Measurements from ENCODE around the gene PTEN.

DNA sequence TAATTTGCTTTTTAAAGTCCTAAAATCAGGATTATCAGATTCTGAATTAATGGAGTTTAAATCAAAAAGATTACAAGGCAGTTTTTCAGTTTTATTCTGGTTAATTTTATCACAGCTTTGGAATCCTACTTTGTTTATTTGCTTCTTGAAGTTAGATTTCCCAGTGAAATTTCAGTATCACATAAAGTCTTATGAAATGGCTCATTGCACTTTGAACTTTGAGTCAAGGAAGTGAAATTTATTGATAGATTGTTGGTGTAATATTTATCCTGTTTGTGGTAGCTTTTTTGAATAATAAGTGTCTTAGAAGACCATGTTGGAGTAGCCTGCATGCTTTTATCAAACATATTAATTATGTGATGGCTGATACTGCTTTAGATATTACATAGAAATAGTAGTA lies 92.6 kb downstream of the PTEN start:
- TF ChIP-seq, protein P1, sequence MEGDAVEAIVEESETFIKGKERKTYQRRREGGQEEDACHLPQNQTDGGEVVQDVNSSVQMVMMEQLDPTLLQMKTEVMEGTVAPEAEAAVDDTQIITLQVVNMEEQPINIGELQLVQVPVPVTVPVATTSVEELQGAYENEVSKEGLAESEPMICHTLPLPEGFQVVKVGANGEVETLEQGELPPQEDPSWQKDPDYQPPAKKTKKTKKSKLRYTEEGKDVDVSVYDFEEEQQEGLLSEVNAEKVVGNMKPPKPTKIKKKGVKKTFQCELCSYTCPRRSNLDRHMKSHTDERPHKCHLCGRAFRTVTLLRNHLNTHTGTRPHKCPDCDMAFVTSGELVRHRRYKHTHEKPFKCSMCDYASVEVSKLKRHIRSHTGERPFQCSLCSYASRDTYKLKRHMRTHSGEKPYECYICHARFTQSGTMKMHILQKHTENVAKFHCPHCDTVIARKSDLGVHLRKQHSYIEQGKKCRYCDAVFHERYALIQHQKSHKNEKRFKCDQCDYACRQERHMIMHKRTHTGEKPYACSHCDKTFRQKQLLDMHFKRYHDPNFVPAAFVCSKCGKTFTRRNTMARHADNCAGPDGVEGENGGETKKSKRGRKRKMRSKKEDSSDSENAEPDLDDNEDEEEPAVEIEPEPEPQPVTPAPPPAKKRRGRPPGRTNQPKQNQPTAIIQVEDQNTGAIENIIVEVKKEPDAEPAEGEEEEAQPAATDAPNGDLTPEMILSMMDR (IDR thresholded peaks at IDR 0.05; ENCODE audit: extremely low read depth in 1 of 2, insufficient read depth in 1 of 2, low read depth in 1 of 2, low read length in 2 of 2), result no peak
- no peak for TF ChIP-seq FOS (IDR thresholded peaks at IDR 0.05; ENCODE audit: borderline replicate concordance, insufficient read depth, low read length)
- TF ChIP-seq, protein P2, sequence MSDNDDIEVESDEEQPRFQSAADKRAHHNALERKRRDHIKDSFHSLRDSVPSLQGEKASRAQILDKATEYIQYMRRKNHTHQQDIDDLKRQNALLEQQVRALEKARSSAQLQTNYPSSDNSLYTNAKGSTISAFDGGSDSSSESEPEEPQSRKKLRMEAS (IDR thresholded peaks at IDR 0.05; ENCODE audit: insufficient read depth, insufficient read length), result no peak
- no peak for TF ChIP-seq JUN (IDR thresholded peaks at IDR 0.05; ENCODE audit: borderline replicate concordance, insufficient read depth, insufficient read length, low read depth)
- no peak for TF ChIP-seq POLR2A (IDR thresholded peaks at IDR 0.05; ENCODE audit: low read depth, low read length)
- no peak for TF ChIP-seq POLR2AphosphoS5 (IDR thresholded peaks at IDR 0.05; ENCODE audit: insufficient read depth, low read depth, low read length)
- no peak for TF ChIP-seq GATA2 (IDR thresholded peaks at IDR 0.05; ENCODE audit: insufficient read depth, insufficient read length, low read depth, low read length)
- TF ChIP-seq MYC (IDR thresholded peaks at IDR 0.05; ENCODE audit: low read depth, low read length), result no peak
- no peak for TF ChIP-seq EZH2 (IDR thresholded peaks at IDR 0.05; ENCODE audit: borderline replicate concordance, low read depth, low read length, severe bottlenecking)
